K562 (cell line): ENCODE results near the gene FGD6. TPM values are rescaled to one million over a fixed set of nuclear protein-coding genes. Genes with fewer than 3 reads are reported as not detected.

Experiments
- ATAC-seq: fragments of 200-7000 bp; cut with Tn5 transposase; 3 replicates; pipeline ENCODE4 v1.9.1; 2020; ENCODE audit warnings: moderate library complexity
- BruUV-seq: library from RNA; stranded (reverse); fragments of 400-500 nt; replicated peaks from 2 replicates; lab custom pipeline; 2021; lab: Mats Ljungman, UMichigan
- CTCF ChIA-PET: fragments of 300-600 bp; formaldehyde crosslinking; extraction: SDS; loops from one replicate; lab custom pipeline; 2021; ENCODE audit warnings: low intra/inter-chr PET ratio; lab: Yijun Ruan, JAX
- POLR2A ChIA-PET: fragments of 300-600, 350-650 bp; sonication (Branson Sonifier 250); formaldehyde crosslinking; extraction: SDS; loops from one replicate; lab custom pipeline; 2021; ENCODE audit warnings: antibody characterized with exemption, inconsistent platforms; lab: Yijun Ruan, JAX
- DNase-seq, 4 experiments: peaks; one replicate each; pipeline versions ENCODE4 v3.0.0 to v3.0.0-alpha.2; 2011 to 2018; ENCODE audit warnings: low spot score in 3 of 4, mixed read lengths in 3 of 4; ENCODE audit errors: extremely low read depth in 1 of 4
- FAIRE-seq: peaks from 2 replicates; lab custom pipeline; 2011; peaks lifted over from hg19 to GRCh38; lab: Jason Lieb, UNC
- H2AFZ ChIP-seq: 2 replicates; pipeline ENCODE4 v1.6.0; 2011; ENCODE audit warnings: low read depth, low read length, control low read depth, inconsistent platforms
- H3K27ac ChIP-seq: fragments of 200-600 bp; 3 replicates; pipeline ENCODE4 v1.8.0; 2011; ENCODE audit warnings: low read depth, mild to moderate bottlenecking, control low read depth, inconsistent platforms, low read length, moderate library complexity, mixed read lengths; ENCODE audit errors: extremely low read depth
- H3K27me3 ChIP-seq, 2 experiments: fragments of 300-600 bp in 1 of 2; 2 replicates in 1 of 2; 3 replicates in 1 of 2; pipeline versions ENCODE4 v1.6.0 to v1.8.0; 2011; ENCODE audit warnings: inconsistent platforms in 2 of 2, low read length in 2 of 2, mild to moderate bottlenecking in 1 of 2, mixed read lengths in 1 of 2, moderate library complexity in 1 of 2; ENCODE audit not compliant: control insufficient read depth in 2 of 2, insufficient read depth in 2 of 2
- H3K36me3 ChIP-seq: fragments of 300-600 bp; 3 replicates; pipeline ENCODE4 v1.8.0; 2011; ENCODE audit warnings: mild to moderate bottlenecking, low read length, inconsistent platforms; ENCODE audit not compliant: control insufficient read depth, insufficient read depth
- H3K4me1 ChIP-seq, 2 experiments: fragments of 200-600 bp in 1 of 2; replicated peaks in 1 of 2; 2 replicates in 1 of 2; 3 replicates in 1 of 2; pipeline versions ENCODE4 v1.5.1 to v1.8.0; 2011; ENCODE audit warnings: inconsistent platforms in 2 of 2, low read length in 2 of 2, mild to moderate bottlenecking in 1 of 2, mixed read lengths in 1 of 2, moderate library complexity in 1 of 2; ENCODE audit not compliant: control insufficient read depth in 2 of 2, insufficient read depth in 2 of 2
- H3K4me2 ChIP-seq: 2 replicates; pipeline ENCODE4 v1.6.1; 2011; ENCODE audit warnings: low read length, control low read depth, inconsistent platforms, mixed read lengths; ENCODE audit not compliant: insufficient read depth
- H3K4me3 ChIP-seq: fragments of 200-600 bp; sonication (generic), shearing (Covaris generic); 2 replicates; pipeline ENCODE4 v1.5.1; 2016; ENCODE audit warnings: control low read depth, inconsistent platforms
- H3K79me2 ChIP-seq: fragments of 200-600 bp; 3 replicates; pipeline ENCODE4 v1.8.0; 2011; ENCODE audit warnings: low read length, inconsistent platforms; ENCODE audit not compliant: control insufficient read depth, insufficient read depth
- H3K9ac ChIP-seq, 2 experiments: 2 replicates each; pipeline versions ENCODE4 v1.6.0 to v1.6.1; 2011; ENCODE audit warnings: low read depth in 2 of 2, low read length in 2 of 2, control low read depth in 1 of 2, inconsistent platforms in 1 of 2, mild to moderate bottlenecking in 1 of 2, mixed read lengths in 1 of 2; ENCODE audit not compliant: insufficient read depth in 1 of 2
- H3K9me1 ChIP-seq: one replicate; pipeline ENCODE4 v1.6.0; 2011; ENCODE audit warnings: inconsistent platforms, mild to moderate bottlenecking, low read length, moderate library complexity; ENCODE audit not compliant: control insufficient read depth, insufficient read depth
- H3K9me3 ChIP-seq: replicated peaks from 2 replicates; pipeline ENCODE4 v1.5.1; 2011; ENCODE audit warnings: low read depth, low read length, inconsistent platforms; ENCODE audit not compliant: control insufficient read depth, insufficient read depth
- H4K20me1 ChIP-seq: replicated peaks from 2 replicates; pipeline ENCODE4 v1.6.1; 2011; ENCODE audit warnings: low read length, inconsistent platforms, mixed read lengths; ENCODE audit not compliant: control insufficient read depth, insufficient read depth
- ATF3 ChIP-seq, 2 experiments: fragments of 450-650 bp in 1 of 2; sonication (generic) in 1 of 2; formaldehyde crosslinking in 1 of 2; IDR thresholded peaks in 1 of 2; conservative IDR thresholded peaks in 1 of 2; 2 replicates each; pipeline versions ENCODE4 v1.6.1 to v1.8.1; 2016 to 2023; ENCODE audit warnings: mild to moderate bottlenecking in 2 of 2, moderate library complexity in 2 of 2, inconsistent platforms in 1 of 2, missing genetic modification reagents in 1 of 2
- BRCA1 ChIP-seq, 2 experiments: fragments of 450-650 bp in 1 of 2; sonication (generic) in 1 of 2; formaldehyde crosslinking in 1 of 2; IDR thresholded peaks; 2 replicates each; pipeline versions ENCODE4 v1.5.0 to v1.6.1; 2017 to 2020; ENCODE audit warnings: mild to moderate bottlenecking in 1 of 2, missing genetic modification reagents in 1 of 2
- BRF2 ChIP-seq: IDR thresholded peaks from 3 replicates; pipeline ENCODE4 v1.6.1; 2011; ENCODE audit warnings: borderline replicate concordance, mild to moderate bottlenecking; ENCODE audit not compliant: insufficient read length, insufficient read depth
- EP400 ChIP-seq: fragments of 450-650 bp; IDR thresholded peaks from 2 replicates; pipeline ENCODE4 v1.6.1; 2017; ENCODE audit warnings: antibody characterized with exemption, mild to moderate bottlenecking, moderate library complexity
- HDAC3 ChIP-seq: fragments of 450-650 bp; IDR thresholded peaks from 2 replicates; pipeline ENCODE4 v1.6.1; 2018; ENCODE audit warnings: borderline replicate concordance, mild to moderate bottlenecking, moderate library complexity; ENCODE audit not compliant: partially characterized antibody
- HNRNPLL ChIP-seq: fragments of 200-400 bp; formaldehyde crosslinking; IDR thresholded peaks from 2 replicates; pipeline ENCODE4 v1.6.1; 2017; ENCODE audit warnings: low read length, low read depth, mild to moderate bottlenecking; ENCODE audit not compliant: poor library complexity, severe bottlenecking
- NFXL1 ChIP-seq: fragments of 450-650 bp; formaldehyde crosslinking; IDR thresholded peaks from 2 replicates; pipeline ENCODE4 v1.4.0; 2021; ENCODE audit warnings: mild to moderate bottlenecking
- SLC30A9 ChIP-seq: fragments of 250-450 bp; sonication (Bioruptor Pico); IDR thresholded peaks from 2 replicates; pipeline ENCODE4 v1.8.0; 2022; ENCODE audit warnings: mild to moderate bottlenecking, moderate library complexity
- ZBTB2 ChIP-seq: fragments of 450-650 bp; IDR thresholded peaks from 2 replicates; pipeline ENCODE4 v1.6.1; 2016; ENCODE audit warnings: antibody characterized with exemption
- ZFP91 ChIP-seq: sonication (generic); formaldehyde crosslinking; IDR thresholded peaks from 2 replicates; pipeline ENCODE4 v1.8.0; 2022; ENCODE audit warnings: mild to moderate bottlenecking, missing genetic modification reagents
- ZNF75A ChIP-seq: fragments of 450-650 bp; formaldehyde crosslinking; IDR thresholded peaks from 2 replicates; pipeline ENCODE4 v1.4.0; 2020; ENCODE audit warnings: mild to moderate bottlenecking
- WGBS: fragments of 100-300 bp; shearing (Covaris generic); methylation state at CpG from one replicate; pipeline ENCODE4 v1.1.6; 2016; ENCODE audit warnings: low coverage, mixed read lengths; ENCODE audit not compliant: insufficient coverage; ENCODE audit errors: missing lambda C conversion rate; 5-methylcytosine and 5-hydroxymethylcytosine counted together
- in situ Hi-C: fragments of 300-500 bp; cut with MboI; formaldehyde crosslinking; loops from 4 replicates; pipeline ENCODE4 v1.15.0; 2018; ENCODE audit warnings: inconsistent platforms, mixed read lengths
- intact Hi-C: fragments of 100-400 bp; cut with micrococcal nuclease; formaldehyde crosslinking; loops from 2 replicates; pipeline ENCODE4 v1.14.2; 2022
- polyA plus RNA-seq, 8 experiments: library from polyadenylated mRNA; depleted of rRNA in 4 of 8; stranded (reverse) in 5 of 8; unstranded in 3 of 8; fragments of >200 nt; fragmentation: Nextera tagmentation in 2 of 8; fragmentation: Illumina TruSeq in 1 of 8; extraction: Ambion mirVana in 2 of 8; extraction: Trizol in 1 of 8; gene quantifications; 2 replicates each; pipeline versions ENCODE4 v1.2.1 to v1.2.3, GENCODE V29; 2011 to 2014; ENCODE audit warnings: inconsistent platforms in 1 of 8, missing spikeins in 1 of 8
- total RNA-seq, 7 experiments: library from RNA; depleted of rRNA in 6 of 7; stranded (reverse); fragments of >200 nt in 6 of 7; fragmentation: Illumina TruSeq in 2 of 7; extraction: Trizol in 2 of 7; gene quantifications; 2 replicates each; pipeline versions ENCODE4 v1.2.1 to v1.2.3, GENCODE V29; 2011 to 2021; ENCODE audit warnings: low replicate concordance in 1 of 7

FGD6 gene
- total and polyA plus RNA-seq, 9 of the 15 experiments (the other 6 are each of a cell fraction or from before 2014, with no cell fraction given), result 1.5 to 11.1 (median 5.8) TPM

- CTCF ChIA-PET, result interaction anchor here (0.6 kb wide), 1 partner anchor 74 kb away, joined by 3 read pairs; no protein-coding TSS in a partner anchor
- FAIRE-seq, result no peak
- BruUV-seq, result no TSS peak
Measured at GRCh38 chr12:95141310-95141709, 76.0 kb downstream of the FGD6 start.

More at GRCh38 chr12:95141310-95141709, 76.0 kb downstream of the FGD6 start:
- no peak overlapping the region for H3K4me2 ChIP-seq
- no peak for ATAC-seq
- no peak overlapping the region for H3K9ac ChIP-seq
- in situ Hi-C loops, result no loop called here
- 67% methylated on average over 4 of the region's 4 CpGs for WGBS
- no peak overlapping the region for H3K27ac ChIP-seq
- intact Hi-C loops, result no loop called here
- no peaks in the 10 kb centered on the region for H3K9me1 ChIP-seq
- DNase-seq, result no peak
- H3K9me3 ChIP-seq, result no peaks in the 10 kb centered on the region
- no peaks in the 10 kb centered on the region for H3K4me1 ChIP-seq
- H3K4me3 ChIP-seq, result no peak overlapping the region
- H4K20me1 ChIP-seq, result no peaks in the 10 kb centered on the region
- no peaks in the 10 kb centered on the region for H3K79me2 ChIP-seq
- H3K36me3 ChIP-seq, result no peaks in the 10 kb centered on the region
- POLR2A ChIA-PET, result interaction anchor here (0.6 kb wide), 1 partner anchor 252 kb away, joined by 3 read pairs; no protein-coding TSS in a partner anchor
- TF ChIP-seq EP400 (no peak), ZFP91 (CRISPR knock-in tag) (no peak), BRCA1 (IDR thresholded peaks at IDR 0.05) (no peak), BRCA1 (CRISPR knock-in tag; IDR thresholded peaks at IDR 0.05) (no peak), ZBTB2 (no peak), BRF2 (no peak), HDAC3 (no peak), HNRNPLL (no peak), SLC30A9 (CRISPR knock-in tag) (no peak), ATF3 (IDR thresholded peaks at IDR 0.05) (no peak), ATF3 (CRISPR knock-in tag; conservative IDR thresholded peaks at IDR 0.05) (no peak), NFXL1 (CRISPR knock-in tag) (no peak), ZNF75A (no peak)
- H2AFZ ChIP-seq, result no peak overlapping the region
- no peaks in the 10 kb centered on the region for H3K27me3 ChIP-seq
